HG03045 (cell line): ENCODE data around the gene DOCK9.

ENCODE experiments used
- ATAC-seq: cut with Tn5 transposase; IDR thresholded peaks from one replicate; pipeline ENCODE4 v1.9.1; 2021; ENCODE audit warnings: mild to moderate bottlenecking, moderate library complexity; ENCODE audit not compliant: unreplicated experiment

The DOCK9 gene

DNA sequence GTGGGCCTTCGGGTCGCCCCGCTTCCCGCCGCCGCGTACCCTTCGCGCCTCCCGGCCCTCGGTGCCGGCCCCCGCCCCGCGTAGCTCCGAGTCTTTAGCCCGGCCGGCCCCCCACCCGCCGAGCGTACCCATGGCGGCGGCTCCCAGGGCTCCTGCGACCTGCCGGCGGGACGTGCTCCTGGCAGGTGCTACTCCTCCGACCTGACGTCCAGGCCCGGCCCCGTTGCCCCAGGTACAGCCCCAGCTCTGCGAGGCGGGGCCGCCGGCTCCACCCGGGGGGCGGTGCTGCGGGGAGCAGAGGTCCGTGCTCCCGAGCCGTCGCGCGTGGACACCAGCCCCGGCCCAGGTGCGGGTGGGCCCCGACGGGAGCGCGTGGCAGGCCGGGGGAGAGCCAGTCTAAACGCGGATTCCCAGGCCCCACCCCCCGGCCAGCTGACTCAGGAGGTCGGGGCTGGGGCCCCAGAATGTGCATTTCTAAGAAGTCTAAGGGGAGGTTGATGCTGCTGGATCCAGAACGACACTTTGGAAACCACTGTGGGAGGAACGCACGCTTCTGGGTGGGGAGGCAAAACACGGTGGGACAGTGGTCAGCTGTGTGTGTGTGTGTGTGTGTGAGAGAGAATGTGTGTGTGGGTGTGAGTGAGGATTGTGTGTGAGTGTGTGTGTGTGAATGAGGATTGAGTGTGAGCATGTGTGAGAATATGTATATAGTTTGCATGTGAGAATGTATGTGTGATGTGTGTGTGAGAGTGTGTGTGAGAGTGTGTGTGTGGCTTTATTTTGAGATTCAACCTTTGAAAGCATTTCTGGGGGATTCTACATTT lies 225.2 kb downstream of the DOCK9 start, which contains the start of gene SLC15A1:
Gene SLC15A1, minus strand, starts transcription at position 206 of the 824 bp plus-strand sequence. Its CDS starts 74 bp downstream, at position 132.
- ATAC-seq = no peak

DNA sequence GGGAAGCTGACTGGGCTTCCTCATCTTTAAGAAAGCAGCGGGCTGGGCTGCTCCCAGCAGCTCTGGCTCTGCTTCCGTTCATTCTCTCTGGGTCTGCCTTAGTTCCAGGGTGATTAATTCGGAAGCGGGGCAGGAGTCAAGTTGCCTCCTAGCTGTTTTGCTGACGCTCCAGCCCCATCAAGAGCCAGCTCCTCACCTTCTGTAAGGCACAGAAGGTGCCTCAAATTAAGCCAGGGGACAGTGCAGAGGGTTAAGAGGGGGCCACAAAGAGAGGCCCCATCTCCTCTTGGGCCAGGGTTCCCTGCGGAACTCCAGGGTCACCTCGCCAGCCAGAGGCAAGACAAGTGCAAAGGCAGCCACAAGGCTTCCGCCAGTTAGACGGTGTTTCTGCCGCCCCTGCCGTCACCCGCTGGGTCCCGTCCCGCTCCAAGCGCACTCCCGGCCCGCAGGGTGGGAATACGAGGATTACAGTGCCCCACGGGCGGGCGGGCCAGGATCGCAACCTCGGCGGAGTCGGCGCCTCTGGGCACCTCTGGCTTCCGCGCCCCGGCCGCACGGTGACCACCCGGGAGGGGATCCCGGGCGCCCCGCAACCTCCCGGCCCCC lies 225.9 kb downstream of the DOCK9 start:
- no peak for ATAC-seq

DNA sequence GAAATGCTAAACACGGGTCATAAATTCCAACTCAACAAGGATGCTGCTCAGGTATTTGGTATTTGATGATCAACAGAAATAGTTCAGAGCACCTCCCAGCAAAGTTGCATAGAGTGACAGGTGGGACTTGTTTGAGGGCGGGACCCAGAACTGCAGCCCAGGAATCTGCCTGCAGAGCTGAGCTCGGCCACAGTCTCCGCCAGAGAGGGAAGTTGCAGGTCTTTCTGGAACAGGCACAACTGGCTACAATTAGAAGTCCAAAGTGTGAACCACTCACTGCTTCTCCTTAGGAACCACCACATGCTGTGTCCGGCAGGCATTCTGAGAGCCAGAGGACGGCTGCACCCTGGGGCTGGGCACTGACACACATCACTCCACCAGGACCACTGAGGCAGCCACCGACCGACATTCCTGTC lies 226.5 kb downstream of the DOCK9 start:
- ATAC-seq = no peak

DNA sequence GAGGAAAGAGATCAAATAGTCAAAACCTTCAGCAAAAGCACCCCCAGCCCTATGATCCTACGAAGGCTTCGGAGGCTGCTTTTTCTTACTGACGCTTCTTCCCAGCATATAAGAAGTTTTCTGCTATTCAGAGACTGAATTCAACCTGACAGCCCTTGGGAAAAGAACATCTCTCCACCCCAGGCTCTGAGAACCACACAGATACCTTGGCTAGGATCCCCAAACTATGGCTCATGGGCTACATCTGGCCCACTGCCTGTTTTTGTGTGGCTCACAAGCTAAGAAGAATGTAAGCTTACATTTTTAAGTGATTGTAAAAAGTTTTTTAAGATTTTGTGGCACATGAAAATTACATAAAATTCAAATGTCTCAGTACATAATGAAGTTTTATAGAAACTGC lies 228.4 kb downstream of the DOCK9 start:
- ATAC-seq = no peak

DNA sequence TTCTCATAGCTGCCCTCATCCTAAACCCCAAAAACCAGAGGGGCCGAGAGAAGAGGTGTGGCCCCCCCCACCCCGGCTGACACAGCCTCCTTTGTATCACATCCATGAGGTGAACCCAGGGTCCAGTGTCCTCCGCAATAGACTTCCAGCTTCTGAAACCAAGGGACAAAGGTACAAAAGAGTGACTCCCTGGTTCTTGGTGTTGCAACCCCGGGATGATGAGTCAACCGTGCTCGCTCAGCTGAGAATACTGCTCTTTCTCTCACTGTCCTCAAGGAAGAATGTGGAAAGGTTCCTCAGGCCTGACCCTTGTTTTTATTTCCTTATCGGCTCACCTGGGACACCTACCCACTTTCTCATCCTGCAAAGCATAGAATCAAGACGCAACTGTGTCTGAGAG lies 230.9 kb downstream of the DOCK9 start:
- no peak for ATAC-seq
